Fibroblast of skin of right quadriceps (primary cell): ENCODE measurements around the gene HSH2D.
"Not testable (repeated sequence)": the region's sequence is repeated elsewhere in the genome, so short reads cannot be mapped to it uniquely, and the experiment has no call there.

Experiments
- DNase-seq: peaks from one replicate; pipeline ENCODE4 v3.0.0-alpha.2; 2013

HSH2D gene

DNA sequence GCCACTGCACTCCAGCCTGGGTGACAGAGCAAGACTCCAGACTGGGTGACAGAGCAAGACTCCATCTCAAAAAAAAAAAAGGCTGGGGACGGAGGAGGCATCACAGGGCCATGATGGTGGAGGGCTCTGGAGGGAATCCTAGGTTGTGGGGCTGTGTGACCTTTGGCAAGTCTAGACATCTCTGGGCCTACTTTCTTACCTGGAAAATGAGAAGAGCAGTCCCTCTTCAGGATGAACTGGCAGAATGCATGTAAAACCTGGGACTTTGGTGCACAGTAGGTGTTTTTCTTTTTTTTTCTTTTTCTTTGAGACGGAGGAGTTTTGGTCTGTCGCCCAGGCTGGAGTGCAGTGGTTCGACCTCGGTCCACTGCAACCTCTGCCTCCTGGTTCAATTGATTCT, 16.2 kb downstream of the HSH2D start:
- DNase-seq = no peak

DNA sequence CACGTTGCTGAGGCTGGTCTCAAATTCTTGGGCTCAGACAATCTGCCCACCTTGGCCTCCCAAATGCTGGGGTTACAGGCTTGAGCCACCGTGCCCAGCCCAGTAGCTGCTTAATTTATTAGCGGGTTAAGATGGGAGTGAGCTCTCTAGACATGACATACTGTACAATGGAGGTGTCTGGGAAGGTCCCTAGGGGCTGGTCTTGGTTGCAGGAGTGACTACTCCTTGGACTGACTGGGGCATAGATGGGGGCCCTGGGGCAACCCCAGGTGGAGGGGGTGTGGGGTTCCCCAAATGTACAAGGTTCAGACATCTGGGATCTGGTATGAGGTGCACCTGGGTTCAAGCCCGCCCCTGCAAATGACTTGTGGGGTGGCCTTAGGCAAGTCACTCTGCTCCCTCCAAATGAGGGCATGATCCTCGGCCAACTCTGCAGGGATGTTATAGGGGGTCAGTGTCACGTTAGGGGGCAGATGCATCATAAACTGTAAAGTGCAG, 17.0 kb downstream of the HSH2D start:
- no peak for DNase-seq

DNA sequence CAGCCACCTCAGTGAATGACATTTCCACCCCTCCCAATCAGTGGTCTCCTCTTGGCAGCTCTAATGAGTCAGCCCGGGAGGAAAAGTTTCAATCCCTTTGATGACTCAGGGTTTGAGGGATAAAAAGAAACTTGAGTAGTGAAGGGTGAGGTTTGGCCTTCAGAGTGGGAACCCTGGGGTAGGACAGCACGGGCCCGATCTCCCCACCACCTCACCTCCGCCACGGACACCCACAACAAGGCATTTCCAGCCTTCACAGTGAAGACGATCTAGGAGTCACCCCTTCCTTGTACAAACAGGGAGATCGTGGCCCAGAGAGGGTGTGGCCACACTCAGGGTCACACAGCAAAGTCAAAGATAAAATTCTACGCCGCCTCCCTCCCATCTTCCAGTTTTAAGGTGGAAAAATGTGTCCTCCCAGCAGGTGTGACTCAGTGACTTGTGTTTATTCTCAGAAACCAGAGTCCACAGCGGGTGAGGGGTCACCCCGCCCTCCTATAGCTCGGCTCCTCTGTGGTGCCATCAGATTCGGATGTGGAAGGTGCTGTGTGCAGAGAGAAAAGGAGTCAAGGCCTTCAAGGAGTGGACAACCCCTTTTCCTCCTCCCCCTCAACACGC, 17.6 kb downstream of the HSH2D start:
- peak; percentile 77 for DNase-seq

DNA sequence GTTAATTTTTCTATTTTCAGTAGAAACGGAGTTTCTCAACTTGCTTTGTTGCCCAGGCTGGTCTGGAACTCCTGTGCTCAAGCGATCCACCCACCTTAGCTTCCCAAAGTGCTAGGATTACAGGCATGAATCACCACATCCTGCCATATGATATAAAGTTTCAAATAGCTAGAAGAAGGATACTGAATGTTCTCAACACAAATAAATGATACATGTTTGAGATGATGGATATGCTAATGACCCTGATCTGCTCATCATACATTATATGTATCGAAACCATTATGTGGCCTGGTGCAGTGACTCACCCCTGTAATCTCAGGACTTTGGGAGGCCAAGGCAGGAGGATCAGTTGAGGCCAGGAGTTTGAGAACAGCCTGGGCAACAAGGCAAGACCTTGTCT, 18.4 kb downstream of the HSH2D start:
- peak; percentile 73 for DNase-seq

DNA sequence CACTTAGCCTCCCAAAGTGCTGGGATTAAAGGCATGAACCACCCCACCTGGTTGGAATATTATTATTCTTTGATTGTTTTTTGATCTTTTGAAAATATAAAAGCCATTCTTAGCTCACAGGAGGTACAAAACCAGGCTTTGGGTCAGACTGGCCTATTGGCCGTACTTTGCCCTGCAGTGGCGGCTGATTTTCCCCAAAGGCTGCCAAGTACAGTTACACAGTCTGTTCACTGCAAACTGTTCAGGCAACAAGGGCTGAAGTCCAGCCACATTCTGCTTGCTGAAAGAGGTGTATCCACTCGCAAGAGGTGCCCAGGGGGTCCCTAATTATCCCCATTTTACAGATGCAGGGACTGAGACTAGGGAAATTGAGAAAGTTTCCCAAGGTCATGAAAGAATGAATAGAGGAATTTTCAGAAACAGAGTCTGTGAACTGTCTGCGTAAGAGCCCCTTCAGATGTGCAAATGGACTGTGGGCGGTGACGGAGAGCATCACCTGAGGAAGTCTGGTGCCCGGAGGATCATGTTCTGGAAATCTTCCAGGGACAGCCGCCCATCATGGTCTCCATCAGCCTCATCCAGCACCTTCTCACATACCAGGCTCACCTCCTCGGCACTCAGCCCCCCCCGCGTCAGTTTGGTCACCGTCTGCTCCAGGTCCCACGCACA, 20.9 kb downstream of the HSH2D start:
- no peak for DNase-seq

DNA sequence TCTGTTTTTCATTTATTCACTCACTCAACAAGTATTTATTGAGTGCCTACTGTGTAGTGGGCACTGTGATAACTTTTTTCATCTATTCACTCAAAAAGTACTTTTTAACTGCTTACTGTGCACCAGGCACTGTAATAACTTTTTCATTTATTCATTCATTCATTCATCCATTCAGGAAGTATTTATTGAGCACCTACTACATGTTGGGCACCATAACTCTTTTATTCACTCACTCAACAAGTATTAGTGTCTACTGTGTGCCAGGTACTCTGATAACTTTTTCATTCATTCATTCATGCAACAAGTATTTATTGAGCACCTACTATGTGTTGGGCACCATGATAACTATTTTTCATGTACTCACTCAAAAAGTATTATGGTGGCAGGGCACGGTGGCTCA, 22.9 kb downstream of the HSH2D start:
- DNase-seq = no peak

DNA sequence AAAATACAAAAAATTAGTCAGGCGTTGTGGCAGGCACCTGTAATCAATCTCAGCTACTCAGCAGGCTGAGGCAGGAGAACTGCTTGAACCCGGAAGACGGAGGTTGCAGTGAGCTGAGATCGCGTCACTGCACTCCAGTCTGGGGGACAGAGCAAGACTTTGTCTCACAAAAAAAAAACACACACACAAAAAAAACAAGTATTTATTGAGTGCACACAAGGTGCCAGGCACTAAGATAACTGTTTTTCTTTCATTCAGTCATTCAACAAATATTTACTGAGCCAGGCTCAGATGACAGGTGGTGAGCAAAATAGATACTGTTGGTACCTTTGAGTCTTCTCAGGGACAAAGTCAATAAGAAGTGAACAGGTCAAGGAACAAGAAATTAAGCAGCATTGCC, 23.6 kb downstream of the HSH2D start:
- no peak for DNase-seq

DNA sequence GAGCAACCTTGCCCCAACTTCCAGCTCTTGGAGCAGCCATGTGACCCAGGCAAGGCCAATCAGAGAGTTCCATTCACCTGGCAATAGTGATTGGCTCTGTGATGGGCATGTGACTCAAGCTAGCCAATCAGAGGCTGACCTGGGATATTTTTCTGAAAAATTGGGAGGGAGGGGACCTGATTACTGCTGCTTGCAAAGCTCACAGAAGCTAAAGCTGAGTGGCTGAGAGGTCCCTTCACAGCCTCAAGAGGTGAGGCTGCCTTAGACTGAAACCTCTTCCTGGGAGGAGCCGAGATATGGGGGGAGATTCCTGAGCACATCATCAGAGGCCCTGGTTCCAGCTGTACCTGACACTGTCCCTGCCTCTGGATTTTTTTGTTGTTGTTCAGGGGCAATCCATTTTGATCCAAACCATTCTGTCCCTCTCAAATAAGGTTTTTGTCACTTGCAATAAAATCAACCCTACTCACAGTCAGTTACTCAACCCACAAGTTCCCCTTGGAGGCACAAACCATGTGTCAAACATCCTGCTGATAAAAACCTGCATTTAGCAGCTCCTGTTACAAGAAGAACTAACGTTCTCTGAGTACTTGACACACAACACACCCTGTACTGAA, 25.1 kb downstream of the HSH2D start:
- DNase-seq = no peak

DNA sequence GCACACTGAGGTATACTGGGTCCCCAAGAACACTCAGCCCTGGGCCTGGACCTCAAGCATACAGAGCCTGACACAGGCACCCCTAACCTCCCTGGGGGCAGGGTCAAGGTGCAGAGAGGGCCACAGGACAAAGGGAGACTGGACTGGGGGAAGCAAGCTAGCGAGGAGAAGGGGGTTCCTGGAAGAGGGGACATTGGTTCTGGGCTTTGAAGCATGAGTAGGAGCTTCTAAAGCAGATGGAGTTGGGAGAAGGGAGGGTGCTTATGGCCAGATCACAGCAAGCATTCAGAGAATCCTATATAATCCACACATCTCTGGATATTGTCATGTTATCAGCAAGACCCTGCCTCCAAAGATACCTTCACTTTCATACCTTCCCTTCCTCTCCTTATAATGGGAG, 26.6 kb downstream of the HSH2D start:
- DNase-seq = no peak

DNA sequence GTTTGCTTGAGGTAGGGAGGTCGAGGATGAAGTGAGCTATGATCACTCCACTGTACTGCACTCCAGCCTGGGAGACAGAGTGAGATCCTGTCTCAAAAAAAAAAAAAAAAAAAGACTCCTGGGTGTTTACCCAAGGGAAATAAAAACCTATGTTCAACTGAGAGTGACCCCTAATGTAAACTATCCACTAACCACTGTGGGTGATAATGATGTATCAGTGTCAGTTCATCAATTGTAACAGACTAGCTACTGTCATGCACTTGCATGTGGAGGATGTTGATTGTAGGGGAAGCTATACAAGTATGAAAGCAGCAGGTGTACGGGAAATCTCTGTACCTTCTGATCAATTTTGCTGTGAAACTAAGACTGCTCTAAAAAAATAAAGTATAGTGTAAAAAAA, 32.5 kb downstream of the HSH2D start:
- no peak for DNase-seq

DNA sequence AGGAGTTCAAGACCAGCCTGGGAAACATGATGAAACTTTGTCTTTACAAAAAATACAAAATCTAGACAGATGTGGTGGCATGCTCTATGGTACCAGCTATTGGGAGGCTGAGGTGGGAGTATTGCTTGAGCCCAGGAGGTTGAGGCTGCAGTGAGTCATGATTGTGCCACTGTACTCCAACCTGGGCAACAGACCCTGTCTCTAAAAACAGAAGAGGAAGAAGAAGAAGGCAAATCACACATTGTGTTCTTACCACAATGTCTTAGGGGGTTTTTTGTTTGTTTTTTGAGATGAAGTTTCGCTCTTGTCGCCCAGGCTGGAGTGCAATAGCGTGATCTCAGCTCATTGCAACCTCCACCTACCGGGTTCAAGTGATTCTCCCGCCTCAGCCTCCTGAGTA, 35.4 kb downstream of the HSH2D start:
- not testable (repeated sequence) for DNase-seq

DNA sequence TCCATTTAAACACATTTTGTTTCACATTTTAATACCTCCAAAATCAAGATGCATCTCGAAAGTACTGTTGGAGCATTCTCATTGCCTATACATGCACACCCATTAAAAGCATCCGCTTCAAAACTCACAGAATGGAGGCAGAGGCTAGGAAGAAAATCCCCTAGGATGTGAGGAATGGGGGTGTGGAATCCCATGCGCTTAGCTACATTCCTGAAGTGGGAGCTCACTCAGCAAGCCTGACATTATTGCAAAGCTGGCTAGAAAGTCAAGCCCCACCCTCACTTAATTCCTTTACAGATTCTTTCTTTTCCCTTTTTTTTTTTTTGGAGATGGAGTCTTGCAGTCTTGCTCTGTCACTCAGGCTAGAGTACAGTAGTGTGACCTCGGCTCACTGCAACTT, 37.1 kb downstream of the HSH2D start:
- DNase-seq = peak; percentile 91

DNA sequence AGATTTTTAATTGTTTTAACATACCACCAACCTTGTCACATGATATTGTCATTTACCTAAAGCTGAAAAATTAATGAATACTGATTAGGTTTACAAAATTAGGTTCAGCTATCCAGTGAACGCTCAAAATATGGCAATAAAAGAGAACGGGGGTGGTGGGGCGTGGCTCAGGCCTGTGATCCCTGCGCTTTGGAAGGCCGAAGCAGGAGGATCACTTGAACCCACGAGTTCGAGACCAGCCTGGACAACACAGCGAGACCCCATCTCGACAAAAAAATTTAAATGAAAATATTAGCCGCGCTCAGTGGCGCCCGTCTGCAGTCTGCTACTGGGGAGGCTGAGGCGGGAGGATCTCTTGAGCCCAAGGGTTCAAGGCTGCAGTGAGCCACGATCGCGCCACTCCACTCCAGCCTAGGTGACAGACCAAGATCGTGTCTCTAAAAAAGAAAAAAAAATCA, 41.2 kb downstream of the HSH2D start:
- no peak for DNase-seq

DNA sequence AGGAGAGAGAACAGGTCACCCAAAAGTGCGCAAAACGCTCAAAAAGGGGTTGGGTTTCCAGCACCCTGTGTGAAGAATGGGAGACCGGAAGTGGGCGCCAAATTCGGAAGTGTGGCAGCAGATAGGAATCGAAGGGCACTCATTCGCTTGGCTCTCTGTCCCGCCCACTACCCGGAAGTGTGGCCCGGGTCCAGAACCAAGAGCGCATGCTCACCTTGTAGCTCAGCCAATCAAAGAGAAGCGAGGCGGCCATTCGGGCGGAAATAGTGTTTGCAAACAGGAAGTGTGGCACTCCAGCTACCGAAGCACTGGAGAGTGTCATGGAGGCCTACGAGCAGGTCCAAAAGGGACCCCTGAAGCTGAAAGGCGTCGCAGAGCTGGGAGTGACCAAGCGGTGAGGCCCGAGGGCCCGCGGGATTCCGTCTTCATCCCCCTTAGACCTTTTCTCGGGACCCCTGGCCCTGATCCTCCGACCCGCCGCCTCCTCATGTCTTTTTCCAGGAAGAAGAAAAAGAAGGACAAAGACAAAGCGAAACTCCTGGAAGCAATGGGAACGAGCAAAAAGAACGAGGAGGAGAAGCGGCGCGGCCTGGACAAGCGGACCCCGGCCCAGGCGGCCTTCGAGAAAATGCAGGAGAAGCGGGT, 41.8 kb downstream of the HSH2D start, which contains the start of gene FAM32A:
FAM32A (plus strand) TSS at position 288 of the 645 bp plus-strand sequence; CDS start at position 321, 33 bp downstream.
- DNase-seq = peak; percentile 99

DNA sequence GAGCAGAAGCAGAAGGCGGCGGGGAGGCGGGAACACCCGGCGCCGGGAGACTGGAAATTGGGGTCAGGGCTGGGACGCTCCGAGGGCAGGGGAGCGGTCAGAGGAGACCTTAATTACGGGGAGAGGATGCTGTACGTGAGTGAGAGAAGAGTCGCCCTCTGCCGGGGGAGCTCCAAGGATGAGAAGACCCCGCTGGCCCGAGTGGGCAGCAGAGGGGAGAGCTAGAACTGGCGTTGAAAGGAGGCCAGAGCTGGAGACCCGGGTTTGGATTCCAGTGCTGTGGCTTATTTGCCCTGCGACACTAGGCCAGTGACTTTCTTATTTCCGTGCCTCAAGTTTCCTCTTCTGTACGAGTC, 42.3 kb downstream of the HSH2D start:
- peak; percentile 32 for DNase-seq

DNA sequence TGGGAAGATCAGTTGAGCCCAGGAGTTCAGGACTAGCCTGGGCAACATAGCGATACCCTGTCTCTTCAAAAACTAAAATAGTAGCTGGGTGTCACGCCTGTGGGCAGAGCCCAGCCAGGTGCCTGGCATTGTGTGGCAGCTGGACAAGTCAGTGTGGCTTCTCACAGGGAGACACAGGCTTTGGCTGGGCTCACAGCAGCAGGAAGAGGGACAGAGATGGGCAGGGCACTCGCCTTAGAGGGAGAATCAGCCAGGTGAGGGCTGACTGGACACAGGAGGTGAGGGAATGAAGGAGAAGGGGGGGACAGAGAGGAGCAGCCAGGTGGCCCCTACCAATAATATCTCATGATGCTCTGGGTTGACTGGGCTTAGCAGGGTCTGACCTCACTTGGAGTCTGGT, 45.0 kb downstream of the HSH2D start:
- no peak for DNase-seq

DNA sequence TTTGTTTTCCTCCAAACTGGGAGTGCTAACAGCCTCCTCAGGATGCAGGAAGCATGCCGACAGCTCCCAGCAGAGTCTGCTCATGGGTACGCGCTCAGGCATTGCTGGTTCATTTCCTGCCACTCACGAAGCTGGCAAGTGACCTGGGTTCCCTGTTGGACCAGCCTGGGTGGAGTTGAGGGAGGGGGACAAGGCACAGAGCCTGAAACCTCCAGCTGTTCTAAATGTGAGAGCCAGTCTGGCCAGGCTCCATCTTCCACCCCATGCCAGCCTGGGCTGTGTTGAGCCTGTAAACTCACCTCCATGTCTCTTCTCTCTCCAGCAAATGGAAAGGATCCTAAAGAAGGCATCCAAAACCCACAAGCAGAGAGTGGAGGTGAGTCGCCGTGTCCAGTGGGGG, 46.7 kb downstream of the HSH2D start:
- no peak for DNase-seq

DNA sequence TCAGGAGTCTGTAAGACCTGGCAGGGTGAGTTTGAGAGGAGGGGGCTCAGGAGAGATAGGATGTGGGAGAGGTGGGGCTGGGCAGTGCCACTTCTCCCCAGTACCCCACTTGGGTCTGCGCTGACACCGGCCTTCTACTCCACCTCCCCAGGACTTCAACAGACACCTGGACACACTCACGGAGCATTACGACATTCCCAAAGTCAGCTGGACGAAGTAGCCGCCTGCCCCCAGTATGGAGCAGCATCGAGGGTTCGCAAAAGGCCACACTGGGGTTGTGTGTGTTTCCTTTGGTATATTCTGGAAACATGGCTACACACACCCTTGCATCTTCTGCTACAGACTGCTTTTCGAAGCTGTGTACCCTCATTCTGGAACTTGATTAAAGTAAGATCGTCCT, 47.3 kb downstream of the HSH2D start:
- DNase-seq = no peak

DNA sequence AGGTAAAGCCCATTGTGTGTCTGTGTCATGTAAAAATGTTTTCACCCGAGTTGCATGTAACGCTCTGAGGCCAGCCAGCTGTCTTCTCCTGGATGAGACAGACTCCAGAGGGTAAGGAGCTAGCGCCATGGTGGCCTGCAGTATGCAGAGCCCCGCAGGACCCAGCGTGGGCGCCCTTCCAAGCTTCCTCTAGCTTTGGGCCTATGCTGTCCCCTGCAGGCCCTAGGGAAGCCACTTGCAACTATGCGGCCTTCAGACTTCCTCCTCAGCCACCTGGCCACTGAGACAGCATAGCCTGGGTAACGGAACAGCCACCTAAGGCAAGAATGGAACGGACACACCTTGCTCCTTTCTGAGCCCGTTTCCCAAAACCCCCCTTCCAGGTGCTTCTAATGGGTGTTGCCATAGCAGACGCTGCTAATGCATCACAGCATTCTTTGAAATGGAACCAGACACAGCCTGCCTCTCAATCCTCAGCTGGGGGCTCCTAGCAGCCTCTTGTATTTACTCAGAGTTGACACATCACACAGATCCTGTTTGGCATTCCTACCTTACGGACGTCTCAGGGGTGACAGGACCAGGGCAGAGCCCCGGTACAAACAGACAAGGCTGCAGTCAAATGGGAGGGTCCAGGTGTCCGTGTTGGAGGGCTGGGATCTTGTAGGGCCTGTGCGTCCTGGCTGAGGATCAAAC, 47.9 kb downstream of the HSH2D start:
- no peak for DNase-seq

DNA sequence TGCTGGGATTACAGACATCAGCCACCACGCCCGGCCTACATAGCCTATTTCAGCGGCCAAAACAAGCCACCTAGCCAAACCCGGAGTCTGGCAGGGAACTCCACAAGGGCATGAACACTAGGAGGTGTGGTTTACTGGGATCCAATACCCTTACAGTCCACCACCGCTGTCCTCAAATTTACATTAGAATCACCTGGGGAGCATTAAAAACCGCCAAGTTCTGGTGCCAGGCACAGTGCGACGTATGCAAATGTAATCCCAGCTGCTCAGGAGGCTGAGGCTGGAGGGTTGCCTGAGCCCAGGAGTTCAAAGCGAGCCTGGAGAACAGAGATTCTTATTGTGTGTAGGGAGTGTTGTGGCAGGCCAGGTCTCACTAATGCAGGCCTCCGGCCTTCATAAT, 50.0 kb downstream of the HSH2D start:
- no peak for DNase-seq

DNA sequence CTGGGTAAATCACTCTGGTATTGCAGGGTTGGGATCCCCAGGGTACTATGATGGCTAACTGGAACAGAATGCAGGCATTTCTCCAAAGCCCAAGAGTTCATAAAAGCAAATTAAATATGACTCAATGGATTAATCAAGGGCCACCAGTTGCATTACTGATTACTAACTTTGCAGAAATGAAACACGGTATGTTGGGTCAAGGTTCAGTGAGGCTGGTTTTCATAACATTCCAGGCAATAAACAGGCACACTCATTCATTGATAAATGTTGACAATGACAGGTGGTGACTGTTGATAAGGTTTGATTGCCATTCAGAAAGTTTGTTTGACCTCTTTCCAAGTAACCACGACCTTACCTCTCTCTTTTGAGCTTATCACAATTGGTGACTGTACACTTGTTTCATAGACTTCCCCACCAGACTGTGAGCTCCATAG, 53.7 kb downstream of the HSH2D start:
- DNase-seq = peak; percentile 96

DNA sequence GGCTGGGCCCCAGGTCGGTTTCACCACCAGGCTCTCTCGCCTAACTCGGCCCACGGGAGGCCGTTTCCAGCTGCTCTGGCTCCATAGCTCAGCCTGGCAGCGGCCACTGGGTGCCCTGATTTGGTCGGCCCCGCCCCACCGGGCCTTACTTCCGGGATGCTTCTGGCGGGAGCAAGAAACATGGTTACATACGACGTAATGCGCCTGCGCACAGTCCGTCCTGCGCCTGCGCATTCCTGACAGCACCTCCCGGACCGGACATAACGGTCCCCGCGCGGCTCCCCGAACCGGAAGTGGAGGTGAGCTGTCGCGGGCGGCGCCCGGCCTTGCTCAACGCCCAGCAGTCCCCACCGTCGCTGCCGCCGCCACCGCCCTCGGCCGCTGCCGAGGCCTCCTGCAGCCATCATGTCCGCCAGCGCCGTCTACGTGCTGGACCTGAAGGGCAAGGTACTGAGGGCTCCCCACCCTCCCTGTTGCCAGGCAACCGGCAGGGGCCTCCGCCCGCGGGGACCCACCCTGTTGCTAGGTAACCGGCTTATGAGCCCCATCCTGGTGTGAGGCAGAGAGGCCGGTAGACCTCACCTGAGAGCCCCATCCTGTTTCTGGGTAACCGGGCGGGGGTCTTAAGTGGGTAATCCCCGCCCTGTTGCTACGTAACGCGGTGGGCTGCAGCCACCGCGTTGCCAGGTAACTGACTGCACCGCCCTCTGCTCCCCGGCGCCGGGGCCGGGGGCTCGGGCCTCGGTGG, 54.3 kb downstream of the HSH2D start, which contains the start of gene AP1M1:
AP1M1 (plus strand) TSS at position 290 of the 748 bp plus-strand sequence; CDS start at position 406, 116 bp downstream.
- DNase-seq = peak; percentile 96
